Loucy (cell line): ENCODE measurements around the gene HOTAIR.

Experiments used
- H2AFZ ChIP-seq: fragments of 200-600 bp; sonication (generic); 2 replicates; pipeline ENCODE4 v1.6.0; 2016; ENCODE audit warnings: antibody characterized with exemption, mild to moderate bottlenecking, low read length, moderate library complexity
- H3F3A ChIP-seq: fragments of 200-600 bp; 2 replicates; pipeline ENCODE4 v1.6.0; 2016; ENCODE audit warnings: antibody characterized with exemption, low read depth, mild to moderate bottlenecking
- H3K27me3 ChIP-seq: fragments of 200-600 bp; sonication (generic); 2 replicates; pipeline ENCODE4 v1.6.1; 2014; ENCODE audit warnings: low read length, mild to moderate bottlenecking; ENCODE audit not compliant: insufficient read depth, poor library complexity, severe bottlenecking
- H3K36me3 ChIP-seq: fragments of 200-600 bp; sonication (generic); 2 replicates; pipeline ENCODE4 v1.6.1; 2016; ENCODE audit warnings: low read length; ENCODE audit not compliant: insufficient read depth
- H3K4me1 ChIP-seq: fragments of 200-600 bp; sonication (generic); 2 replicates; pipeline ENCODE4 v1.5.1; 2014; ENCODE audit warnings: low read length, mild to moderate bottlenecking; ENCODE audit not compliant: insufficient read depth, poor library complexity, severe bottlenecking
- H3K4me2 ChIP-seq: fragments of 200-600 bp; sonication (generic); 2 replicates; pipeline ENCODE4 v1.6.0; 2014; ENCODE audit warnings: antibody characterized with exemption, low read length, low read depth, mild to moderate bottlenecking; ENCODE audit not compliant: poor library complexity, severe bottlenecking
- H3K4me3 ChIP-seq: fragments of 200-600 bp; sonication (generic); 2 replicates; pipeline ENCODE4 v1.5.1; 2014; ENCODE audit warnings: low read length, mild to moderate bottlenecking, mixed read lengths; ENCODE audit not compliant: poor library complexity, severe bottlenecking
- H3K79me2 ChIP-seq: fragments of 200-600 bp; sonication (generic); 2 replicates; pipeline ENCODE4 v1.6.1; 2014; ENCODE audit warnings: low read length; ENCODE audit not compliant: insufficient read depth
- H3K9ac ChIP-seq: fragments of 200-600 bp; sonication (generic); 2 replicates; pipeline ENCODE4 v1.6.0; 2014; ENCODE audit warnings: mild to moderate bottlenecking, low read depth, low read length, moderate library complexity; ENCODE audit not compliant: poor library complexity, severe bottlenecking
- H3K9me2 ChIP-seq: fragments of 200-600 bp; sonication (generic); replicated peaks from 2 replicates; pipeline ENCODE4 v1.6.1; 2016; ENCODE audit warnings: low read depth, low read length, mixed read lengths
- H3K9me3 ChIP-seq: fragments of 200-600 bp; sonication (generic); 2 replicates; pipeline ENCODE4 v1.6.1; 2014; ENCODE audit warnings: mild to moderate bottlenecking, antibody characterized with exemption, low read length, low read depth; ENCODE audit not compliant: insufficient read depth
- H4K20me1 ChIP-seq: fragments of 200-600 bp; sonication (generic); 2 replicates; pipeline ENCODE4 v1.6.0; 2014; ENCODE audit warnings: antibody characterized with exemption, low read length, mild to moderate bottlenecking; ENCODE audit not compliant: insufficient read depth, poor library complexity, severe bottlenecking
- CTCF ChIP-seq: fragments of 200-600 bp; sonication (generic); conservative IDR thresholded peaks from 2 replicates; pipeline ENCODE4 v1.5.1; 2014; ENCODE audit warnings: mild to moderate bottlenecking, antibody characterized with exemption, low read length
- EZH2phosphoT487 ChIP-seq: fragments of 200-600 bp; IDR thresholded peaks from 2 replicates; pipeline ENCODE4 v1.6.1; 2018; ENCODE audit warnings: antibody characterized with exemption, mild to moderate bottlenecking, moderate library complexity, borderline replicate concordance

Gene HOTAIR

GRCh38 chr12:53941750-53942149 lies 33.0 kb downstream of the HOTAIR start:
- TF ChIP-seq EZH2phosphoT487 (no peak), CTCF (no peak)
- no peaks in the 10 kb centered on the region for H3K79me2 ChIP-seq
- H3K4me3 ChIP-seq = no peak overlapping the region
- H3K9me2 ChIP-seq = no peaks in the 10 kb centered on the region
- no peak overlapping the region for H2AFZ ChIP-seq
- H3K9me3 ChIP-seq = no peaks in the 10 kb centered on the region
- H3K36me3 ChIP-seq = no peaks in the 10 kb centered on the region
- no peaks in the 10 kb centered on the region for H4K20me1 ChIP-seq
- H3K27me3 ChIP-seq = no peaks in the 10 kb centered on the region
- H3F3A ChIP-seq = no peaks in the 10 kb centered on the region
- no peak overlapping the region for H3K9ac ChIP-seq
- H3K4me2 ChIP-seq = peak overlapping the region; percentile 33
- H3K4me1 ChIP-seq = peaks cover 10% of the 10 kb centered on the region

GRCh38 chr12:53941187-53941586 lies 33.6 kb downstream of the HOTAIR start:
- Histone ChIP-seq H3K9ac (no peak overlapping the region), H3K4me3 (no peak overlapping the region), H3K4me2 (peak overlapping the region; percentile 33), H3K79me2 (no peaks in the 10 kb centered on the region), H2AFZ (no peak overlapping the region), H3K27me3 (no peaks in the 10 kb centered on the region), H3K9me3 (no peaks in the 10 kb centered on the region), H3K9me2 (no peaks in the 10 kb centered on the region), H3K4me1 (peaks cover 10% of the 10 kb centered on the region), H3K36me3 (no peaks in the 10 kb centered on the region), H3F3A (no peaks in the 10 kb centered on the region), H4K20me1 (no peaks in the 10 kb centered on the region)
- TF ChIP-seq CTCF (no peak), EZH2phosphoT487 (no peak)

- no peaks in the 10 kb centered on the region for H3K36me3 ChIP-seq
- no peaks in the 10 kb centered on the region for H3K79me2 ChIP-seq
- no peak overlapping the region for H3K4me2 ChIP-seq
- H4K20me1 ChIP-seq = no peaks in the 10 kb centered on the region
- no peaks in the 10 kb centered on the region for H3K9me2 ChIP-seq
- no peaks in the 10 kb centered on the region for H3K9me3 ChIP-seq
- H3F3A ChIP-seq = no peaks in the 10 kb centered on the region
- no peak overlapping the region for H3K4me3 ChIP-seq
- TF ChIP-seq EZH2phosphoT487 = no peak
- no peak for TF ChIP-seq CTCF
- H3K4me1 ChIP-seq = peaks cover 10% of the 10 kb centered on the region
- no peaks in the 10 kb centered on the region for H3K27me3 ChIP-seq
- H2AFZ ChIP-seq = no peak overlapping the region
- H3K9ac ChIP-seq = no peak overlapping the region
Measured at GRCh38 chr12:53940443-53941014, 34.2 kb downstream of the HOTAIR start.
